ENCODE data around the gene PRSS50.

DNA sequence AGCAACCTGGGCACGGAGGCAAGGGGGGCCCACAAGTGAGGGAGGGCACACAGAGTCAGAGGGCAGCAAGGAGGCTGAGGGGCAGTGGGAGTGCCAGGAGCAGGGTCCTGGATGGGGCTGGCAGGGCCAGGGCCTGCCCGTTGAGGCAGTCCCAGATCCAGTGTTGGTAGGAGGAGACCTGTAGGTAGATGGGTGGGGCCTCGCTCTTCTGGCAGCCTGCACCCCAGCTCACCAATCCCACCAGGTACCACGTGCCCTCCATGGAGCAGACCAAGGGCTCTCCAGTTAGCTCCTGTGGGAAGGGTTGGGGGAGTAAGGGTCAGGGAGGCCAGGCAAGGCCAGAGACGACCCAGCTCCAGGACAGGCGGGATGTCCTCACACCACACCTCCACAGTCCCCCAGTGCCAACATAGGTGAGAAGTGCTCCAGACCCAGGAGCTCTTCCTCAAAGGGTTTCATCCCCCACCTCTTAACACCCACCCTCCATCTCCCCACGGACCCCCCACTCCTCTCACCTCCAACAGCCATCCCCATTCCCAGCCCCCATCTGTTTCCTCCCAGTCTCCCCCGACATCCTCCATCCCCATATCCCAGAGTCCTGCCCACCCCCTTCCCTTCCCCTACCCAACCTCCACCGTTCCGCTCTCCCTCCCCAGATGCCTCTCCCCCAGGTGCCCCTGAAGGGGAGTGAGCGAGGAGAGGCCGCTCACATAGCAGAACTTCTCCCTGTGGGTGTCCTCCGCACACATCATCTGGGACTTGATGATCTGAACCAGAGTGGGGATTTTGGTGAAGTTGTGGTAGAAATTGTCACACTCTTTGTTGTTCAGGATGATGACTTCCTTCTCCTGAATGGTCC, 5.2 kb downstream of the PRSS50 start:
- TF ChIP-seq, protein P1, sequence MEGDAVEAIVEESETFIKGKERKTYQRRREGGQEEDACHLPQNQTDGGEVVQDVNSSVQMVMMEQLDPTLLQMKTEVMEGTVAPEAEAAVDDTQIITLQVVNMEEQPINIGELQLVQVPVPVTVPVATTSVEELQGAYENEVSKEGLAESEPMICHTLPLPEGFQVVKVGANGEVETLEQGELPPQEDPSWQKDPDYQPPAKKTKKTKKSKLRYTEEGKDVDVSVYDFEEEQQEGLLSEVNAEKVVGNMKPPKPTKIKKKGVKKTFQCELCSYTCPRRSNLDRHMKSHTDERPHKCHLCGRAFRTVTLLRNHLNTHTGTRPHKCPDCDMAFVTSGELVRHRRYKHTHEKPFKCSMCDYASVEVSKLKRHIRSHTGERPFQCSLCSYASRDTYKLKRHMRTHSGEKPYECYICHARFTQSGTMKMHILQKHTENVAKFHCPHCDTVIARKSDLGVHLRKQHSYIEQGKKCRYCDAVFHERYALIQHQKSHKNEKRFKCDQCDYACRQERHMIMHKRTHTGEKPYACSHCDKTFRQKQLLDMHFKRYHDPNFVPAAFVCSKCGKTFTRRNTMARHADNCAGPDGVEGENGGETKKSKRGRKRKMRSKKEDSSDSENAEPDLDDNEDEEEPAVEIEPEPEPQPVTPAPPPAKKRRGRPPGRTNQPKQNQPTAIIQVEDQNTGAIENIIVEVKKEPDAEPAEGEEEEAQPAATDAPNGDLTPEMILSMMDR (IDR thresholded peaks at IDR 0.05), result no peak
- TF ChIP-seq POLR2A (IDR thresholded peaks at IDR 0.05) (no peak), POLR2AphosphoS5 (IDR thresholded peaks at IDR 0.05; ENCODE audit: insufficient read depth in 1 of 2, low read depth in 1 of 2) (no peak)

Measured in vagina (tissue), 2 donors.